OCI-LY7 (cell line): Measurements from ENCODE around the gene C2orf74.
"Not testable (repeated sequence)": the region's sequence is repeated elsewhere in the genome, so short reads cannot be mapped to it uniquely, and the experiment has no call there.

Source experiments
- EZH2phosphoT487 ChIP-seq: fragments of 200-600 bp; sonication (generic); IDR thresholded peaks from 2 replicates; pipeline ENCODE4 v1.6.1; 2018; ENCODE audit warnings: low read depth, borderline replicate concordance, mild to moderate bottlenecking, mixed run types, antibody characterized with exemption, low read length, moderate library complexity, mixed read lengths
- TF ChIP-seq, protein P1 (sequence below): fragments of 200-600 bp; sonication (generic); conservative IDR thresholded peaks from 2 replicates; pipeline ENCODE4 v1.5.1; 2014; ENCODE audit warnings: mild to moderate bottlenecking, antibody characterized with exemption, low read length, moderate library complexity, mixed read lengths

- TF ChIP-seq, protein P1, sequence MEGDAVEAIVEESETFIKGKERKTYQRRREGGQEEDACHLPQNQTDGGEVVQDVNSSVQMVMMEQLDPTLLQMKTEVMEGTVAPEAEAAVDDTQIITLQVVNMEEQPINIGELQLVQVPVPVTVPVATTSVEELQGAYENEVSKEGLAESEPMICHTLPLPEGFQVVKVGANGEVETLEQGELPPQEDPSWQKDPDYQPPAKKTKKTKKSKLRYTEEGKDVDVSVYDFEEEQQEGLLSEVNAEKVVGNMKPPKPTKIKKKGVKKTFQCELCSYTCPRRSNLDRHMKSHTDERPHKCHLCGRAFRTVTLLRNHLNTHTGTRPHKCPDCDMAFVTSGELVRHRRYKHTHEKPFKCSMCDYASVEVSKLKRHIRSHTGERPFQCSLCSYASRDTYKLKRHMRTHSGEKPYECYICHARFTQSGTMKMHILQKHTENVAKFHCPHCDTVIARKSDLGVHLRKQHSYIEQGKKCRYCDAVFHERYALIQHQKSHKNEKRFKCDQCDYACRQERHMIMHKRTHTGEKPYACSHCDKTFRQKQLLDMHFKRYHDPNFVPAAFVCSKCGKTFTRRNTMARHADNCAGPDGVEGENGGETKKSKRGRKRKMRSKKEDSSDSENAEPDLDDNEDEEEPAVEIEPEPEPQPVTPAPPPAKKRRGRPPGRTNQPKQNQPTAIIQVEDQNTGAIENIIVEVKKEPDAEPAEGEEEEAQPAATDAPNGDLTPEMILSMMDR, result not testable (repeated sequence)
- TF ChIP-seq EZH2phosphoT487, result not testable (repeated sequence)
Measured at GRCh38 chr2:61194646-61195045, 32.7 kb downstream of the C2orf74 start.
